HG02943 (cell line): ENCODE measurements around the gene TCF7L2.

ENCODE experiments used
- ATAC-seq: cut with Tn5 transposase; IDR thresholded peaks from one replicate; pipeline ENCODE4 v1.9.1; 2021; ENCODE audit warnings: mild to moderate bottlenecking, low read depth, moderate library complexity; ENCODE audit not compliant: unreplicated experiment

TCF7L2 gene

GRCh38 chr10:112962343-112962742, 12.3 kb downstream of the TCF7L2 start:
- no peak for ATAC-seq

GRCh38 chr10:112963835-112964234, 13.8 kb downstream of the TCF7L2 start:
- ATAC-seq: no peak

GRCh38 chr10:112964482-112964881, 14.4 kb downstream of the TCF7L2 start:
- no peak for ATAC-seq

DNA sequence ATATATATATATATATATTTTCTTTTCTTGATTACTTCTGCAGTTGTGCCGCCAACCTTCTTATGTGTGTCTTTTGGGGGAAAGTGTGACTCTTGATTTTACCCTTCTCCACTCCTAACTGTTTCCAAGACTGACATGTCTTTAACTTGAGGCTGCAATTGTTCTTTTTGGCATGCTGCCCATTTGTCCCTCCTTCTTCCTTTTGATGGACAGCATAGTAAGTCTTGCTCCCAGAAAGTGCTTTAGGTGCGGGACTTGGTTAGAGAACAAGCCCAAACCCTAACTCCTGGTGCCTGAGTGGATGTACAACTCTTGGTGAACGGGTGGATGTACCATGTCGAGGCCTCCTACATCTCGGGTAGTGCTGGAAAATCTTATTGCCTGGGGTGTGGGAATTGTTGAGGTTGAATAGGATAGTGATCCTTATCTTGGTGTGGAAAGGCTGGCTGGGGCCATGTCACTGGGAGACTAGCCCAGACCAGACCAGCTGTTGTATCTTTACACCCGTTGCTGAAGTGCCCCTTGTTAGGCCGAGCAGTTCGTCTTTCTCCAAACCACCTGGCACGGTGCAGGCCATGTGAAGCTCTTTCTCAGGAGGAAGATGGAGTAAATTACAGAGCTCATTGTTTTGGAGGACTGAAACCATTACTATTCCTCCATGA, 16.3 kb downstream of the TCF7L2 start:
- no peak for ATAC-seq

DNA sequence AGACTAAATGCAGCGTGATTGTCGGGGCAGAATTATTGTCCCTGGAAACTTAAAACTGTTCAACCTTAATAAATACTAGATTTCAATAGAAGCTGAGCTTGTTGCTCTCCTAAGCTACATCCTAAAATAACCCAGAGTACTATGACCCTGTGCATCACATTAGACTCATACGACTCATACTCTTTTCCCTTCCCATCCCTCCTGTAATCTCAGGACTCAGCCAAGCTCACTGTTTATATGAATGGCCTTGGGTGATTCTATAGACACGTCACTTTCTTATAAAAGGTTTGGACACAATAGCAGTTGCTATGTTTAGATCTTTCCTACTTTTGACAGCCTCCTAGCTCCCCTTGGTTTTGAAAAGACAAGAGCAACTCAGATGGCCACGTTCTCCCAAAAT, 17.2 kb downstream of the TCF7L2 start:
- no peak for ATAC-seq

DNA sequence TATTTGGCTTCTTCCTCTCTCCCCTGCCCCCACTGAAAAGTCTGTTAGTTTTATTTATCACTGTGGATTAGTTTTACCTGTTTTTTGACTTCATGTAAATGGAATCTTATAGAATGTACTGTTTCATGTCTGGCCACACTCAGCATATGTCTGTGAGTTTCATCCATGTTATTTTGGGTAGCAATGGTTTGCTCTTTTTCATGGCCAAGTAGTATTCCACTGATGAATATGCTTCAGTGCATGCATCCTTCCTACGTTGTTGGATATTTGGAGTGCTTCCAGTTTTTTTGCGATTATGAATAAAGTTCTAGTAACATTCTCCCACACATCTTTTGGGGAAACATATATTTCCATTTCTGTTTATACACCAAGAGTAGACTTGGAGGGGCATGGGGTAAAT, 19.1 kb downstream of the TCF7L2 start:
- no peak for ATAC-seq

DNA sequence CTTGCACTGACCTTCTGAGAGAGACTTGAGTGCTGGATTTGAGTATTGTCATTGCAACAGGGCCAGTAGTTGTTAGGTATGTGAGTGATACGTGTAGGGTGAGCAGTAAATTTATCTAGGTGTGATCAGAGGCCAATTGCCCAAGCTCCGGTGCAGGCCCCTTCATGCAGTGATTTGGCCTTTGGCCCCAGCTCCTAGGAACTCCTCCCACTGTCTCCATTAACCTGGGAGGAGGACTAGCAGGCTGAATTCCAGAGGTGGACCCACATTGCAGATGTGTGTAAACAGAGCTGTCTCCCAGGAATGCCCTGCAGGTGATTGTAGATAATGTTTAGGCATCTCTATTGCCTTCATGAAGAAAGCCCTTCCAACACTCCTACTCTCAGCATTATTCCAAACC, 19.5 kb downstream of the TCF7L2 start:
- ATAC-seq: no peak

DNA sequence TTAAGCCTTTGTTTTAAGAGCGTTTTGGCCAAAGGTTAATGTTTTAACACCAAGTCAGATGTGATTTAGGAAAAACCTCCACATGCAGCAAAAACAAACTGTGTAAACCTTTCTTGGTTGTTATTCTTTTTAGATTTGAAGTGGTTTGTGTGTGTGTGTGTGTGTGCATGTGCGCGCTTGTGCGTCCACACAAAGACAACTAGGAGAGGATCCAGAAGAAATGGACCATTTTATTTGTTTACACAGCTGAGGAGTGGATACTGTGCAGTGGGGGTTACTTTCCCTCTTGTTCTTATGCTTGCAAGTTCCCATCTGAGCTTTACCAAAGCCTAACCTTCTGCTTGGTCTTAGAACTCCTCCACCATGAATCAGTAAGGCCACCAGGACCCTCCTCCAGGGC, 20.0 kb downstream of the TCF7L2 start:
- no peak for ATAC-seq

DNA sequence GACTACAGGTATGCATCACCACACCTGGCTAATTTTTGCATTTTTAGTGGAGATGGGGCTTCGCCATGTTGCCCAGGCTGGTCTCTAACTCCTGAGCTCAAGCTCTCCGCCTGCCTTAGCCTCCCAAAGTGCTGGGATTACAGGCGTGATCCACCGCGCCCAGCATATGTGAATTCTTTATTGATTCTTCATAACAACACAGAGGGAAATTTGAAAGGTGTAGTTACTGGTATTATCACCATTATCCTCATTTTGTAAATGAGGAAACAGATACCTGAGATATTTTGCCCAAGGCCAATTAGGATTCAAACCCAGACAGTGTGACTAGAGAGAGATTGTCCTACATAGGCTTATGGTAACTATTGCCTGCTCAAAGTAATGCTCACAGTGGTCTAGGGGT, 22.6 kb downstream of the TCF7L2 start:
- ATAC-seq: no peak

- no peak for ATAC-seq
Observed at GRCh38 chr10:112973046-112973445, 23.0 kb downstream of the TCF7L2 start.

GRCh38 chr10:112973805-112974204, 23.8 kb downstream of the TCF7L2 start:
- no peak for ATAC-seq

DNA sequence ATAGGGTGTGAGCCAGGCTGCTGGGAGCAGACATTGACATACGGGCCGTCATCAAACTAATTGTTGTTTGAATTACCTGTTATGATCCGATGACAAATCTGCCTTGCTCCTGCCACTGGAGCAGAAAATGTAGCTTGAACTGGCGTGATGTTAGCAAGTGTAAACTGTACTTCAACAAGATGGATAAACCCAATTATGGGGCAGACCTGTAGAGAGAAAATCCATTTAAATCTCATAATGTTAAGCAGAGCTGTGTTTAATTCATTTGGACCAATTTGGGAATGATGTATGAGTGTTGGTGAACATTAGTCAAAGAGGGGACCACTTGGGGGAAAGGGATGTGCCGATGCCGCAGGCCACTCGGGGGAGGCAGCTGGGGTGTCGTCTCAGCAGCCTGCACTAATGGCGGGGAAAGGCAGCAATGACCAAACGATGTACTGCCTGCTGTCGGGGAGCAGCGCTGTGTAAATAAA, 27.4 kb downstream of the TCF7L2 start:
- ATAC-seq: no peak

GRCh38 chr10:112979927-112980326, 29.9 kb downstream of the TCF7L2 start:
- ATAC-seq: no peak

- no peak for ATAC-seq
Observed at GRCh38 chr10:112980937-112981336, 30.9 kb downstream of the TCF7L2 start.

GRCh38 chr10:112981553-112981952, 31.5 kb downstream of the TCF7L2 start:
- peak; percentile 94 for ATAC-seq

GRCh38 chr10:112983444-112984056, 33.5 kb downstream of the TCF7L2 start:
- ATAC-seq: no peak

- no peak for ATAC-seq
Observed at GRCh38 chr10:112984756-112985155, 34.7 kb downstream of the TCF7L2 start.

- no peak for ATAC-seq
Observed at GRCh38 chr10:112985690-112986543, 35.9 kb downstream of the TCF7L2 start.

- no peak for ATAC-seq
Observed at GRCh38 chr10:112986544-112987190, 36.6 kb downstream of the TCF7L2 start.

GRCh38 chr10:112988839-112989406, 38.9 kb downstream of the TCF7L2 start:
- ATAC-seq: no peak

- ATAC-seq: no peak
Observed at GRCh38 chr10:112989826-112990225, 39.8 kb downstream of the TCF7L2 start.
